Trophoblast cell (in vitro differentiated cells and primary cell): ENCODE data around the gene FGF18.
A peak's percentile ranks its signal among the peaks of the same experiment; 100 is the strongest.

Experiments
- DNase-seq, 2 donors: peaks; one replicate each; pipeline ENCODE4 v3.0.0-alpha.2; 2016
- H2AFZ ChIP-seq: 2 replicates; pipeline ENCODE4 v1.6.1; 2013; ENCODE audit warnings: low read length, moderate library complexity, mild to moderate bottlenecking; ENCODE audit not compliant: insufficient read depth, poor library complexity
- H2AK5ac ChIP-seq: 2 replicates; pipeline ENCODE4 v1.6.1; 2013; ENCODE audit warnings: mild to moderate bottlenecking, low read length
- H2BK120ac ChIP-seq: 2 replicates; pipeline ENCODE4 v1.6.1; 2013; ENCODE audit warnings: low read length, mild to moderate bottlenecking, moderate library complexity; ENCODE audit not compliant: insufficient read depth, poor library complexity
- H2BK12ac ChIP-seq: 2 replicates; pipeline ENCODE4 v1.6.1; 2013; ENCODE audit warnings: mild to moderate bottlenecking, low read length, moderate library complexity
- H2BK5ac ChIP-seq: 2 replicates; pipeline ENCODE4 v1.6.1; 2013; ENCODE audit warnings: low read length, low read depth, moderate library complexity, mild to moderate bottlenecking; ENCODE audit not compliant: poor library complexity
- H3K14ac ChIP-seq: 2 replicates; pipeline ENCODE4 v1.6.1; 2013; ENCODE audit warnings: mild to moderate bottlenecking, low read length
- H3K18ac ChIP-seq: 2 replicates; pipeline ENCODE4 v1.6.1; 2013; ENCODE audit warnings: mild to moderate bottlenecking, low read length
- H3K23ac ChIP-seq: 2 replicates; pipeline ENCODE4 v1.6.1; 2013; ENCODE audit warnings: low read length
- H3K27ac ChIP-seq: 2 replicates; pipeline ENCODE4 v1.5.1; 2013; ENCODE audit warnings: low read depth, mild to moderate bottlenecking, inconsistent platforms, low read length, moderate library complexity
- H3K27me3 ChIP-seq: 2 replicates; pipeline ENCODE4 v1.6.1; 2013; ENCODE audit warnings: inconsistent platforms, mild to moderate bottlenecking, low read length, moderate library complexity; ENCODE audit not compliant: insufficient read depth
- H3K36me3 ChIP-seq, 2 experiments: 1 replicate in 1 of 2; 2 replicates in 1 of 2; pipeline ENCODE4 v1.6.1; 2013; ENCODE audit warnings: low read length in 2 of 2, mild to moderate bottlenecking in 2 of 2, moderate library complexity in 1 of 2; ENCODE audit not compliant: insufficient read depth in 2 of 2, control insufficient read depth in 1 of 2
- H3K4ac ChIP-seq: 2 replicates; pipeline ENCODE4 v1.6.1; 2013; ENCODE audit warnings: low read depth, mild to moderate bottlenecking, low read length, moderate library complexity
- H3K4me1 ChIP-seq, 2 experiments: 1 replicate in 1 of 2; 2 replicates in 1 of 2; pipeline ENCODE4 v1.6.1; 2013; ENCODE audit warnings: low read length in 2 of 2, mild to moderate bottlenecking in 2 of 2, moderate library complexity in 1 of 2; ENCODE audit not compliant: insufficient read depth in 2 of 2, control insufficient read depth in 1 of 2
- H3K4me2 ChIP-seq: 2 replicates; pipeline ENCODE4 v1.6.1; 2013; ENCODE audit warnings: inconsistent platforms, mild to moderate bottlenecking, low read length, moderate library complexity
- H3K4me3 ChIP-seq: 2 replicates; pipeline ENCODE4 v1.5.1; 2013; ENCODE audit warnings: mild to moderate bottlenecking, low read depth, low read length, inconsistent platforms
- H3K79me1 ChIP-seq: one replicate; pipeline ENCODE4 v1.6.1; 2013; ENCODE audit warnings: low read length
- H3K79me2 ChIP-seq: 2 replicates; pipeline ENCODE4 v1.6.1; 2013; ENCODE audit warnings: low read length, mild to moderate bottlenecking; ENCODE audit not compliant: control insufficient read depth, insufficient read depth, poor library complexity
- H3K9ac ChIP-seq: 2 replicates; pipeline ENCODE4 v1.6.1; 2013; ENCODE audit warnings: mild to moderate bottlenecking, low read length
- H3K9me3 ChIP-seq: 2 replicates; pipeline ENCODE4 v1.6.1; 2013; ENCODE audit warnings: low read depth, mild to moderate bottlenecking, control low read depth, inconsistent platforms, low read length; ENCODE audit not compliant: insufficient read depth
- H4K12ac ChIP-seq: 2 replicates; pipeline ENCODE4 v1.6.1; 2013; ENCODE audit warnings: low read depth, mild to moderate bottlenecking, low read length, moderate library complexity
- H4K8ac ChIP-seq: 2 replicates; pipeline ENCODE4 v1.6.1; 2013; ENCODE audit warnings: low read depth, mild to moderate bottlenecking, low read length, moderate library complexity
- H4K91ac ChIP-seq: one replicate; pipeline ENCODE4 v1.6.1; 2013; ENCODE audit warnings: low read depth, mild to moderate bottlenecking, low read length, moderate library complexity
- WGBS: extraction: QIAGEN DNeasy Blood & Tissue Kit; methylation state at CpG from one replicate; pipeline ENCODE4 v1.1.7; 2013; ENCODE audit warnings: missing lambda C conversion rate; ENCODE audit not compliant: insufficient read length, insufficient coverage; ENCODE audit errors: extremely low coverage; 5-methylcytosine and 5-hydroxymethylcytosine counted together

Gene FGF18

GRCh38 chr5:171386861-171387344, 32.5 kb upstream of the FGF18 start:
- no peaks in the 10 kb centered on the region for H3K9me3 ChIP-seq
- peak overlapping the region; percentile 82 for H4K91ac ChIP-seq
- no peaks in the 10 kb centered on the region for H3K27me3 ChIP-seq
- H4K12ac ChIP-seq, result peak overlapping the region; percentile 97
- DNase-seq, result no peak
- H3K79me1 ChIP-seq, result peaks cover 12% of the 10 kb centered on the region
- peak overlapping the region; percentile 95 for H3K14ac ChIP-seq
- peak overlapping the region; percentile 81 for H3K4me2 ChIP-seq
- H3K36me3 ChIP-seq, result peaks cover 6 to 11% of the 10 kb centered on the region in 2 experiments
- peak overlapping the region; percentile 92 for H3K18ac ChIP-seq
- H2BK12ac ChIP-seq, result no peak overlapping the region
- peak overlapping the region; percentile 79 for H3K4me3 ChIP-seq
- H3K9ac ChIP-seq, result peak overlapping the region; percentile 100
- H2BK5ac ChIP-seq, result peak overlapping the region; percentile 89
- H2AFZ ChIP-seq, result peak overlapping the region; percentile 77
- no peak overlapping the region for H3K23ac ChIP-seq
- peak overlapping the region; percentile 96 for H4K8ac ChIP-seq
- H3K4me1 ChIP-seq, result no peaks in the 10 kb centered on the region
- peak overlapping the region; percentile 69 for H3K27ac ChIP-seq
- peaks cover 22% of the 10 kb centered on the region for H3K79me2 ChIP-seq
- peak overlapping the region; percentile 77 for H3K4ac ChIP-seq
- H2AK5ac ChIP-seq, result peak overlapping the region; percentile 71
- H2BK120ac ChIP-seq, result peak overlapping the region; percentile 80
- WGBS, result no CpG with 5 or more reads among the region's 20 CpGs

- H3K14ac ChIP-seq, result peak within 1 kb of the TSS; percentile 95
- peak; percentile 97 to 98 for DNase-seq
- H3K23ac ChIP-seq, result no peak within 1 kb of the TSS
- peak within 1 kb of the TSS; percentile 97 for H4K12ac ChIP-seq
- peak within 1 kb of the TSS; percentile 69 for H3K27ac ChIP-seq
- peak within 1 kb of the TSS; percentile 82 for H4K91ac ChIP-seq
- H3K9me3 ChIP-seq, result no peaks in the 10 kb centered on the region
- peak within 1 kb of the TSS; percentile 99 for H3K4ac ChIP-seq
- WGBS, result no CpG with 5 or more reads among the region's 56 CpGs
- peak within 1 kb of the TSS; percentile 81 for H3K4me2 ChIP-seq
- peak within 1 kb of the TSS; percentile 92 for H3K18ac ChIP-seq
- H2AK5ac ChIP-seq, result peak within 1 kb of the TSS; percentile 76
- H2BK120ac ChIP-seq, result peak within 1 kb of the TSS; percentile 80
- H3K9ac ChIP-seq, result peak within 1 kb of the TSS; percentile 100
- no peaks in the 10 kb centered on the region for H3K4me1 ChIP-seq
- peak within 1 kb of the TSS; percentile 89 for H2BK5ac ChIP-seq
- peak within 1 kb of the TSS; percentile 77 for H2AFZ ChIP-seq
- no peak within 1 kb of the TSS for H2BK12ac ChIP-seq
- peaks cover 10 to 15% of the 10 kb centered on the region in 2 experiments for H3K36me3 ChIP-seq
- peak within 1 kb of the TSS; percentile 96 for H4K8ac ChIP-seq
- H3K27me3 ChIP-seq, result no peaks in the 10 kb centered on the region
- H3K79me1 ChIP-seq, result peaks cover 12% of the 10 kb centered on the region
- peaks cover 26% of the 10 kb centered on the region for H3K79me2 ChIP-seq
- H3K4me3 ChIP-seq, result peak within 1 kb of the TSS; percentile 98
Observed at GRCh38 chr5:171387345-171387969, 32.0 kb upstream of the FGF18 start, which contains the start of gene NPM1. NPM1 (plus strand) TSS chr5:171387849; CDS start chr5:171387949, 100 bp downstream.

- peak overlapping the region; percentile 76 for H4K91ac ChIP-seq
- no peak overlapping the region for H2BK12ac ChIP-seq
- no peaks in the 10 kb centered on the region for H3K9me3 ChIP-seq
- peak overlapping the region; percentile 17 for H2AFZ ChIP-seq
- H3K4ac ChIP-seq, result peak overlapping the region; percentile 99
- H2BK5ac ChIP-seq, result peak overlapping the region; percentile 65
- H4K8ac ChIP-seq, result peak overlapping the region; percentile 63
- peaks cover 26% of the 10 kb centered on the region for H3K79me2 ChIP-seq
- no peaks in the 10 kb centered on the region for H3K4me1 ChIP-seq
- H2AK5ac ChIP-seq, result peak overlapping the region; percentile 76
- no CpG with 5 or more reads among the region's 56 CpGs for WGBS
- H4K12ac ChIP-seq, result peak overlapping the region; percentile 68
- peak overlapping the region; percentile 62 for H3K27ac ChIP-seq
- H3K9ac ChIP-seq, result peak overlapping the region; percentile 92
- H3K4me3 ChIP-seq, result peak overlapping the region; percentile 98
- H2BK120ac ChIP-seq, result peak overlapping the region; percentile 67
- H3K4me2 ChIP-seq, result peak overlapping the region; percentile 68
- peaks cover 12% of the 10 kb centered on the region for H3K79me1 ChIP-seq
- H3K23ac ChIP-seq, result no peak overlapping the region
- no peaks in the 10 kb centered on the region for H3K27me3 ChIP-seq
- H3K18ac ChIP-seq, result peak overlapping the region; percentile 75
- peak; percentile 33 to 63 for DNase-seq
- H3K36me3 ChIP-seq, result peaks cover 10 to 15% of the 10 kb centered on the region in 2 experiments
- peak overlapping the region; percentile 80 for H3K14ac ChIP-seq
Observed at GRCh38 chr5:171387970-171388815, 31.3 kb upstream of the FGF18 start.

- no peak overlapping the region for H2BK12ac ChIP-seq
- peak overlapping the region; percentile 79 for H3K9ac ChIP-seq
- H3K27me3 ChIP-seq, result no peaks in the 10 kb centered on the region
- H4K91ac ChIP-seq, result no peak overlapping the region
- no peak overlapping the region for H3K14ac ChIP-seq
- no peak for DNase-seq
- no CpG with 5 or more reads among the region's 14 CpGs for WGBS
- no peak overlapping the region for H2BK120ac ChIP-seq
- H4K12ac ChIP-seq, result no peak overlapping the region
- H2AK5ac ChIP-seq, result no peak overlapping the region
- H2AFZ ChIP-seq, result no peak overlapping the region
- H3K4me2 ChIP-seq, result peak overlapping the region; percentile 68
- H3K4me1 ChIP-seq, result no peaks in the 10 kb centered on the region
- H3K36me3 ChIP-seq, result peaks cover 13 to 18% of the 10 kb centered on the region in 2 experiments
- H3K79me1 ChIP-seq, result peaks cover 12% of the 10 kb centered on the region
- H3K79me2 ChIP-seq, result peaks cover 28% of the 10 kb centered on the region
- no peak overlapping the region for H4K8ac ChIP-seq
- no peaks in the 10 kb centered on the region for H3K9me3 ChIP-seq
- no peak overlapping the region for H3K18ac ChIP-seq
- H3K4ac ChIP-seq, result peak overlapping the region; percentile 99
- no peak overlapping the region for H3K23ac ChIP-seq
- peak overlapping the region; percentile 98 for H3K4me3 ChIP-seq
- no peak overlapping the region for H3K27ac ChIP-seq
- no peak overlapping the region for H2BK5ac ChIP-seq
Observed at GRCh38 chr5:171388816-171389168, 30.7 kb upstream of the FGF18 start.
